ENCODE data around the gene CELSR2. TPM values are rescaled to one million over a fixed set of nuclear protein-coding genes. Genes with fewer than 3 reads are reported as not detected.

The CELSR2 gene
- total RNA-seq, 6 experiments from 2014 or later = 1.3 to 3.3 (median 3.0) TPM

GRCh38 chr1:109247401-109248365 lies 1.7 kb upstream of the CELSR2 start:
- peaks cover 0 to 5% (median 0%) of the 10 kb centered on the region in 4 donors for H3K4me1 ChIP-seq
- intact Hi-C loops (cut with DNase I) = no loop called here
- no peak for TF ChIP-seq POLR2A (IDR thresholded peaks at IDR 0.05)
- TF ChIP-seq, protein P1, sequence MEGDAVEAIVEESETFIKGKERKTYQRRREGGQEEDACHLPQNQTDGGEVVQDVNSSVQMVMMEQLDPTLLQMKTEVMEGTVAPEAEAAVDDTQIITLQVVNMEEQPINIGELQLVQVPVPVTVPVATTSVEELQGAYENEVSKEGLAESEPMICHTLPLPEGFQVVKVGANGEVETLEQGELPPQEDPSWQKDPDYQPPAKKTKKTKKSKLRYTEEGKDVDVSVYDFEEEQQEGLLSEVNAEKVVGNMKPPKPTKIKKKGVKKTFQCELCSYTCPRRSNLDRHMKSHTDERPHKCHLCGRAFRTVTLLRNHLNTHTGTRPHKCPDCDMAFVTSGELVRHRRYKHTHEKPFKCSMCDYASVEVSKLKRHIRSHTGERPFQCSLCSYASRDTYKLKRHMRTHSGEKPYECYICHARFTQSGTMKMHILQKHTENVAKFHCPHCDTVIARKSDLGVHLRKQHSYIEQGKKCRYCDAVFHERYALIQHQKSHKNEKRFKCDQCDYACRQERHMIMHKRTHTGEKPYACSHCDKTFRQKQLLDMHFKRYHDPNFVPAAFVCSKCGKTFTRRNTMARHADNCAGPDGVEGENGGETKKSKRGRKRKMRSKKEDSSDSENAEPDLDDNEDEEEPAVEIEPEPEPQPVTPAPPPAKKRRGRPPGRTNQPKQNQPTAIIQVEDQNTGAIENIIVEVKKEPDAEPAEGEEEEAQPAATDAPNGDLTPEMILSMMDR (IDR thresholded peaks at IDR 0.05) = no peak
- ATAC-seq = no peak
- H3K27ac ChIP-seq = no peak overlapping the region
- H3K4me3 ChIP-seq = no peak overlapping the region
- peak in 1 of 3 donors; percentile 20 for DNase-seq
- H3K9me3 ChIP-seq = no peaks in the 10 kb centered on the region
- WGBS (ENCODE audit: insufficient coverage, low coverage, low lambda C conversion rate, missing lambda C conversion rate) = 100% methylated on average over 1 of the region's 8 CpGs
- H3K36me3 ChIP-seq = no peaks in the 10 kb centered on the region
- no peaks in the 10 kb centered on the region for H3K27me3 ChIP-seq

DNA sequence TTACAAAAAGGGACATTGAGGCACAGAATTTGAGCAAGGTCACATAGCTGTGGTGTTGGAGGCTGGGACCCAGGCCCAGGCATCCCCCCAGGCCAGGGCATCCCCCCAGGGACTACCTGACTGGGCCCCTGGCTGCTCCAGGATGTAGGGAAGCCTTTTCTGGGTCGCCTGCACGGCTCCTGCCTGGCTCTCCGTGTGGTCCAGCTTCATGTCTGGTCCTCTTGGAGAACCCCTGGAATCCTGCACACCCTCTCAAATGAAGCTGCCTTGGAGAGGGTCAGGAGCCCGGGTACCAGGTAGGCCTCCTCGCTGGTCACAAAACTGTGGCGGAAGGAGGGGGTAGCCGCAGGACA lies 919 bp upstream of the CELSR2 start:
- Histone ChIP-seq H3K4me1 (peaks cover 0 to 5% (median 0%) of the 10 kb centered on the region in 4 donors), H3K27me3 (no peaks in the 10 kb centered on the region), H3K36me3 (no peaks in the 10 kb centered on the region), H3K9me3 (no peaks in the 10 kb centered on the region), H3K27ac (no peak overlapping the region), H3K4me3 (no peak overlapping the region)
- TF ChIP-seq, protein P1 (IDR thresholded peaks at IDR 0.05) = no peak
- no peak for TF ChIP-seq POLR2A (IDR thresholded peaks at IDR 0.05)
- DNase-seq (peak in 2 of 3 donors; percentile 27 to 35), ATAC-seq (no peak)
- intact Hi-C loops (cut with DNase I) = no loop called here
- WGBS (ENCODE audit: insufficient coverage, low coverage, low lambda C conversion rate, missing lambda C conversion rate) = no CpG with 5 or more reads among the region's 7 CpGs

DNA sequence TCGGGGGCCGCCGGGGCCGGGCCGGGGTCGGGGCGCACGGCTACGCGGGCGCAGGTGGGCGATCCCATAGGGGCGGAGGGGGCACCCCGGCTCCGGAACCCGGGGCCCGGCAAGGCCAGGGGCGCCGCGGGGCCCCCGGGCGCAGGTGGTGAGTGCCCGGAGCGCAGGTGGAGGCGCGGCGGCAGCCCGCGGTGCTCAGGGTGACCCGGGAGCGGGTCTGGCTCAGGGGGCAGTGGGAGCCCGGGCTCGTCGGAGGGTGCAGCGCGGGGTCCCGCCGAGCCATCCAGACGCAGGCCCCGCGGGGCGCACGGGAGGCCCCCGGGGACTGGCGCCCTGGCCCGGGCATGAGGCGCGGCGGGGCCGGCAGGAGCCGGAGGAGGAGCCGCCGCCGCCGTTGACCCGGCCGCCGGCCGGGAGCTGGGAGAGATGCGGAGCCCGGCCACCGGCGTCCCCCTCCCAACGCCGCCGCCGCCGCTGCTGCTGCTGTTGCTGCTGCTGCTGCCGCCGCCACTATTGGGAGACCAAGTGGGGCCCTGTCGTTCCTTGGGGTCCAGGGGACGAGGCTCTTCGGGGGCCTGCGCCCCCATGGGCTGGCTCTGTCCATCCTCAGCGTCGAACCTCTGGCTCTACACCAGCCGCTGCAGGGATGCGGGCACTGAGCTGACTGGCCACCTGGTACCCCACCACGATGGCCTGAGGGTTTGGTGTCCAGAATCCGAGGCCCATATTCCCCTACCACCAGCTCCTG lies 489 bp downstream of the CELSR2 start:
- peaks cover 0 to 5% (median 0%) of the 10 kb centered on the region in 4 donors for H3K4me1 ChIP-seq
- WGBS (ENCODE audit: insufficient coverage, low coverage, low lambda C conversion rate, missing lambda C conversion rate) = 7% methylated on average over 3 of the region's 80 CpGs
- no peaks in the 10 kb centered on the region for H3K27me3 ChIP-seq
- intact Hi-C loops (cut with DNase I) = no loop called here
- no peaks in the 10 kb centered on the region for H3K9me3 ChIP-seq
- peak overlapping the region; percentile 44 to 68 (median 48) for H3K4me3 ChIP-seq
- ATAC-seq (peak; percentile 2 to 44 (median 34)), DNase-seq (peak in 1 of 3 donors; percentile 48)
- TF ChIP-seq, protein P1 (IDR thresholded peaks at IDR 0.05) = no peak
- TF ChIP-seq POLR2A (IDR thresholded peaks at IDR 0.05) = no peak
- H3K36me3 ChIP-seq = no peaks in the 10 kb centered on the region
- no peak overlapping the region for H3K27ac ChIP-seq

DNA sequence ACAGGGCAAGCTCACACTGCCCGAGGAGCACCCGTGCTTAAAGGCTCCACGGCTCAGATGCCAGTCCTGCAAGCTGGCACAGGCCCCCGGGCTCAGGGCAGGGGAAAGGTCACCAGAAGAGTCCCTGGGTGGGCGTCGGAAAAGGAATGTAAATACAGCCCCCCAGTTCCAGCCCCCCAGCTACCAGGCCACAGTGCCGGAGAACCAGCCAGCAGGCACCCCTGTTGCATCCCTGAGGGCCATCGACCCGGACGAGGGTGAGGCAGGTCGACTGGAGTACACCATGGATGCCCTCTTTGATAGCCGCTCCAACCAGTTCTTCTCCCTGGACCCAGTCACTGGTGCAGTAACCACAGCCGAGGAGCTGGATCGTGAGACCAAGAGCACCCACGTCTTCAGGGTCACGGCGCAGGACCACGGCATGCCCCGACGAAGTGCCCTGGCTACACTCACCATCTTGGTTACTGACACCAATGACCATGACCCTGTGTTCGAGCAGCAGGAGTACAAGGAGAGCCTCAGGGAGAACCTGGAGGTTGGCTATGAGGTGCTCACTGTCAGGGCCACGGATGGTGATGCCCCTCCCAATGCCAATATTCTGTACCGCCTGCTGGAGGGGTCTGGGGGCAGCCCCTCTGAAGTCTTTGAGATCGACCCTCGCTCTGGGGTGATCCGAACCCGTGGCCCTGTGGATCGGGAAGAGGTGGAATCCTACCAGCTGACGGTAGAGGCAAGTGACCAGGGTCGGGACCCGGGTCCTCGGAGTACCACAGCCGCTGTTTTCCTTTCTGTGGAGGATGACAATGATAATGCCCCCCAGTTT lies 1.3 kb downstream of the CELSR2 start:
- Histone ChIP-seq H3K4me3 (no peak overlapping the region), H3K9me3 (no peaks in the 10 kb centered on the region), H3K27me3 (no peaks in the 10 kb centered on the region), H3K36me3 (no peaks in the 10 kb centered on the region), H3K4me1 (peaks cover 0 to 5% (median 0%) of the 10 kb centered on the region in 4 donors), H3K27ac (no peak overlapping the region)
- DNase-seq (peak in 1 of 3 donors; percentile 39), ATAC-seq (no peak)
- TF ChIP-seq POLR2A (IDR thresholded peaks at IDR 0.05) = no peak
- TF ChIP-seq, protein P1 (IDR thresholded peaks at IDR 0.05) = no peak
- WGBS (ENCODE audit: insufficient coverage, low coverage, low lambda C conversion rate, missing lambda C conversion rate) = 95% methylated on average over 11 of the region's 33 CpGs
- intact Hi-C loops (cut with DNase I) = no loop called here

Data from right lobe of liver (tissue), 6 donors.